ENCODE results near the gene CFAP65.

GRCh38 chr2:219025637-219026585 is 15.4 kb downstream of the CFAP65 start:
- TF ChIP-seq CTCF (IDR thresholded peaks at IDR 0.05 in 8 of 11, conservative IDR thresholded peaks at IDR 0.05 in 3 of 11) (no peak), POLR2A (IDR thresholded peaks at IDR 0.05) (no peak), POLR2AphosphoS5 (IDR thresholded peaks at IDR 0.05) (no peak)

Measured in spleen (tissue), 7 donors.